Loucy (cell line): ENCODE measurements around the gene PTCHD4.

Experiments
- H2AFZ ChIP-seq: fragments of 200-600 bp; sonication (generic); 2 replicates; pipeline ENCODE4 v1.6.0; 2016; ENCODE audit warnings: antibody characterized with exemption, mild to moderate bottlenecking, low read length, moderate library complexity
- H3F3A ChIP-seq: fragments of 200-600 bp; 2 replicates; pipeline ENCODE4 v1.6.0; 2016; ENCODE audit warnings: antibody characterized with exemption, low read depth, mild to moderate bottlenecking
- H3K27me3 ChIP-seq: fragments of 200-600 bp; sonication (generic); 2 replicates; pipeline ENCODE4 v1.6.1; 2014; ENCODE audit warnings: low read length, mild to moderate bottlenecking; ENCODE audit not compliant: insufficient read depth, poor library complexity, severe bottlenecking
- H3K36me3 ChIP-seq: fragments of 200-600 bp; sonication (generic); 2 replicates; pipeline ENCODE4 v1.6.1; 2016; ENCODE audit warnings: low read length; ENCODE audit not compliant: insufficient read depth
- H3K4me1 ChIP-seq: fragments of 200-600 bp; sonication (generic); 2 replicates; pipeline ENCODE4 v1.5.1; 2014; ENCODE audit warnings: low read length, mild to moderate bottlenecking; ENCODE audit not compliant: insufficient read depth, poor library complexity, severe bottlenecking
- H3K4me2 ChIP-seq: fragments of 200-600 bp; sonication (generic); 2 replicates; pipeline ENCODE4 v1.6.0; 2014; ENCODE audit warnings: antibody characterized with exemption, low read length, low read depth, mild to moderate bottlenecking; ENCODE audit not compliant: poor library complexity, severe bottlenecking
- H3K4me3 ChIP-seq: fragments of 200-600 bp; sonication (generic); 2 replicates; pipeline ENCODE4 v1.5.1; 2014; ENCODE audit warnings: low read length, mild to moderate bottlenecking, mixed read lengths; ENCODE audit not compliant: poor library complexity, severe bottlenecking
- H3K79me2 ChIP-seq: fragments of 200-600 bp; sonication (generic); 2 replicates; pipeline ENCODE4 v1.6.1; 2014; ENCODE audit warnings: low read length; ENCODE audit not compliant: insufficient read depth
- H3K9ac ChIP-seq: fragments of 200-600 bp; sonication (generic); 2 replicates; pipeline ENCODE4 v1.6.0; 2014; ENCODE audit warnings: mild to moderate bottlenecking, low read depth, low read length, moderate library complexity; ENCODE audit not compliant: poor library complexity, severe bottlenecking
- H3K9me2 ChIP-seq: fragments of 200-600 bp; sonication (generic); replicated peaks from 2 replicates; pipeline ENCODE4 v1.6.1; 2016; ENCODE audit warnings: low read depth, low read length, mixed read lengths
- H3K9me3 ChIP-seq: fragments of 200-600 bp; sonication (generic); 2 replicates; pipeline ENCODE4 v1.6.1; 2014; ENCODE audit warnings: mild to moderate bottlenecking, antibody characterized with exemption, low read length, low read depth; ENCODE audit not compliant: insufficient read depth
- H4K20me1 ChIP-seq: fragments of 200-600 bp; sonication (generic); 2 replicates; pipeline ENCODE4 v1.6.0; 2014; ENCODE audit warnings: antibody characterized with exemption, low read length, mild to moderate bottlenecking; ENCODE audit not compliant: insufficient read depth, poor library complexity, severe bottlenecking
- EZH2phosphoT487 ChIP-seq: fragments of 200-600 bp; IDR thresholded peaks from 2 replicates; pipeline ENCODE4 v1.6.1; 2018; ENCODE audit warnings: antibody characterized with exemption, mild to moderate bottlenecking, moderate library complexity, borderline replicate concordance
- TF ChIP-seq, protein P1 (sequence below): fragments of 200-600 bp; sonication (generic); conservative IDR thresholded peaks from 2 replicates; pipeline ENCODE4 v1.5.1; 2014; ENCODE audit warnings: mild to moderate bottlenecking, antibody characterized with exemption, low read length

PTCHD4 gene

DNA sequence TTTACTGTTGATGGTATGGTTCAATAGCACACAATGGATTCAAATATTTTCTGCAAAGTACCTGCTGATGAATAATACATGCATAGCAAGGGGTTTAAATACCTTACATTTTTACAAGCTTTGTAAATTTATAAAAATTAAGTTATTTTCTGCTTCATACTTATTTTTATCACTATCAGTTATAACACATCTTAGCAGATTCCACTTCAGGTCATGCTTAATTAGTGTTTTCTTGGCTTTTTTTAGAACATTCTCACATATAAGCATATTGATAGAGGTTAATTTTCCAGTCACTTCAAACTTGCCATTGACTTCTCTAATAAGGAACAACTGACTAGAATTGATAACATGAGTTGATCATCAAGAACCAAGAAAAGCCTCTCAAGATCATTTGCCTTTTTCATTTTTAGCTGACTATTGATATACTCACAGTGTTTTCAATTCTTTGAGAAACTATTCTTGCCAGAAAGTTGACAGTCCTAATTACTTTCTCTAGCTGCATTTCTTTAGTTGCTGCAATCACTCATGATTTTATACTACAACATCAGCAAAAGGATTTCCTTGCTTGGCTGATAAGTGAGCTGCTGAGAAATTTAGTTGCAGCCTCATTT is 25.8 kb downstream of the PTCHD4 start:
- Histone ChIP-seq H3K36me3 (no peaks in the 10 kb centered on the region), H3F3A (no peaks in the 10 kb centered on the region), H3K27me3 (no peaks in the 10 kb centered on the region), H3K9ac (no peak overlapping the region), H3K4me3 (no peak overlapping the region), H3K4me2 (no peak overlapping the region), H3K79me2 (no peaks in the 10 kb centered on the region), H4K20me1 (no peaks in the 10 kb centered on the region), H3K9me2 (no peaks in the 10 kb centered on the region), H3K9me3 (no peaks in the 10 kb centered on the region), H2AFZ (no peak overlapping the region), H3K4me1 (no peaks in the 10 kb centered on the region)
- TF ChIP-seq, protein P1, sequence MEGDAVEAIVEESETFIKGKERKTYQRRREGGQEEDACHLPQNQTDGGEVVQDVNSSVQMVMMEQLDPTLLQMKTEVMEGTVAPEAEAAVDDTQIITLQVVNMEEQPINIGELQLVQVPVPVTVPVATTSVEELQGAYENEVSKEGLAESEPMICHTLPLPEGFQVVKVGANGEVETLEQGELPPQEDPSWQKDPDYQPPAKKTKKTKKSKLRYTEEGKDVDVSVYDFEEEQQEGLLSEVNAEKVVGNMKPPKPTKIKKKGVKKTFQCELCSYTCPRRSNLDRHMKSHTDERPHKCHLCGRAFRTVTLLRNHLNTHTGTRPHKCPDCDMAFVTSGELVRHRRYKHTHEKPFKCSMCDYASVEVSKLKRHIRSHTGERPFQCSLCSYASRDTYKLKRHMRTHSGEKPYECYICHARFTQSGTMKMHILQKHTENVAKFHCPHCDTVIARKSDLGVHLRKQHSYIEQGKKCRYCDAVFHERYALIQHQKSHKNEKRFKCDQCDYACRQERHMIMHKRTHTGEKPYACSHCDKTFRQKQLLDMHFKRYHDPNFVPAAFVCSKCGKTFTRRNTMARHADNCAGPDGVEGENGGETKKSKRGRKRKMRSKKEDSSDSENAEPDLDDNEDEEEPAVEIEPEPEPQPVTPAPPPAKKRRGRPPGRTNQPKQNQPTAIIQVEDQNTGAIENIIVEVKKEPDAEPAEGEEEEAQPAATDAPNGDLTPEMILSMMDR: no peak
- no peak for TF ChIP-seq EZH2phosphoT487

DNA sequence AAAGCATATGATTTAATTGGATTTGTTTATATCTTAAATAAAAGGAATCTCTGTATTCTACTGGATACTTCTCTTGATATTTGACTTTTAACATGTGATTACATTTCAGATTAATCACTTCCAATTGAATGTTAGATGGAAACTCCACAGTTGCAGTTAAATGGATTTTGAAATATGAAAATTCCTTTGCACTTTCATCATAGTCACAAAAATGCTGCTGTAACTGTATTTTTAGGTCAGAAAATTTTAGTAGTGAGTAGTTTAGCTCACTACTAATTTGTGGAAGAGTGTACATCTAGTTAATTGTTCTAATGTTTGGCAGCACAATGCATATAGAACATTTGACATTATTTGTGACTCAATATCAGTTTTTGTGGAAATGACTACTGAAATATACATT is 26.8 kb downstream of the PTCHD4 start:
- no peak for TF ChIP-seq EZH2phosphoT487
- TF ChIP-seq, protein P1: no peak
- H3K4me1 ChIP-seq: no peaks in the 10 kb centered on the region
- no peak overlapping the region for H3K9ac ChIP-seq
- no peaks in the 10 kb centered on the region for H3K79me2 ChIP-seq
- H3K9me3 ChIP-seq: no peaks in the 10 kb centered on the region
- no peaks in the 10 kb centered on the region for H3K27me3 ChIP-seq
- no peak overlapping the region for H3K4me3 ChIP-seq
- no peak overlapping the region for H2AFZ ChIP-seq
- H3K9me2 ChIP-seq: no peaks in the 10 kb centered on the region
- H4K20me1 ChIP-seq: no peaks in the 10 kb centered on the region
- no peaks in the 10 kb centered on the region for H3F3A ChIP-seq
- no peak overlapping the region for H3K4me2 ChIP-seq
- H3K36me3 ChIP-seq: no peaks in the 10 kb centered on the region

GRCh38 chr6:48080227-48081009 is 30.6 kb downstream of the PTCHD4 start:
- H3K4me2 ChIP-seq: no peak overlapping the region
- H3K9ac ChIP-seq: no peak overlapping the region
- no peaks in the 10 kb centered on the region for H3K4me1 ChIP-seq
- H4K20me1 ChIP-seq: no peaks in the 10 kb centered on the region
- H3K36me3 ChIP-seq: no peaks in the 10 kb centered on the region
- H3F3A ChIP-seq: no peaks in the 10 kb centered on the region
- H3K4me3 ChIP-seq: no peak overlapping the region
- H3K9me3 ChIP-seq: no peaks in the 10 kb centered on the region
- H3K27me3 ChIP-seq: no peaks in the 10 kb centered on the region
- TF ChIP-seq EZH2phosphoT487: no peak
- TF ChIP-seq, protein P1: no peak
- no peaks in the 10 kb centered on the region for H3K79me2 ChIP-seq
- H3K9me2 ChIP-seq: no peaks in the 10 kb centered on the region
- no peak overlapping the region for H2AFZ ChIP-seq
